HG03139 (cell line): ENCODE measurements around the gene ZNF573.

ENCODE experiments used
- ATAC-seq: cut with Tn5 transposase; IDR thresholded peaks from one replicate; pipeline ENCODE4 v1.9.1; 2021; ENCODE audit not compliant: unreplicated experiment

ZNF573 gene

DNA sequence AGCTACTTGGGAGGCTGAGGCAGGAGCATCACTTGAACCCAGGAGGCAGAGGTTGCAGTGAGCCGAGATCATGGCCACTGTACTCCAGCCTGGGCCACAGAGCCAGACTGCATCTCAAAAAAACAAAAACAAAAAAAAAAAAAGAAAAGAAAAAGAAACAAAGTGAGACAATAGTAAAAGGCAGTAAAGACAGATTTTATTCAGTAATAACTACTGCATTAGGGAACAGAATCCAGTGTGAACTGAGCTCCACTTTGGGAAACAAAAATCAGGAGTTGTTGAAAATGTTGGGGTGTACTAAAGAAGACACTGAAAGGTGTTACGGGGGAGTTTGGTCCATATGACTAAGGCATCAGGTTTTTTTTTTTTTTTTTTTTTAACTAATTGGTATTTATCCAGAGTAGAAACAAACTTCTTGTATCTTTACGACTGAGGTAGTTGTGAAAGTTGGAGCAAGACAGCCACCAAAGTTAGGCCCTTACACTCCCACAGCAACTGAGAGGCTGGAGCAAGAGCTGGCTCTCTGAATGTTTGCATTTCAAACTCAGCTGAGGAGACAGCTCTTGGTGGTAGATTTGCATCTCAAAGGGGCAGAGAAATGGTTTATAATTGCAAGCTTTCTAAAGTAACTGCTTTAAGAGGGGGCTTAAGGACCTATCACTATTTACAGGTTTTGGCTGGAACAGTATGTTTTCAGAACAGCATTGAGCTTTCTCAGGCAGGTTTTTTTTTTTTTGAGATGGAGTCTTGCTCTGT, 84.1 kb downstream of the ZNF573 start:
- no peak for ATAC-seq

DNA sequence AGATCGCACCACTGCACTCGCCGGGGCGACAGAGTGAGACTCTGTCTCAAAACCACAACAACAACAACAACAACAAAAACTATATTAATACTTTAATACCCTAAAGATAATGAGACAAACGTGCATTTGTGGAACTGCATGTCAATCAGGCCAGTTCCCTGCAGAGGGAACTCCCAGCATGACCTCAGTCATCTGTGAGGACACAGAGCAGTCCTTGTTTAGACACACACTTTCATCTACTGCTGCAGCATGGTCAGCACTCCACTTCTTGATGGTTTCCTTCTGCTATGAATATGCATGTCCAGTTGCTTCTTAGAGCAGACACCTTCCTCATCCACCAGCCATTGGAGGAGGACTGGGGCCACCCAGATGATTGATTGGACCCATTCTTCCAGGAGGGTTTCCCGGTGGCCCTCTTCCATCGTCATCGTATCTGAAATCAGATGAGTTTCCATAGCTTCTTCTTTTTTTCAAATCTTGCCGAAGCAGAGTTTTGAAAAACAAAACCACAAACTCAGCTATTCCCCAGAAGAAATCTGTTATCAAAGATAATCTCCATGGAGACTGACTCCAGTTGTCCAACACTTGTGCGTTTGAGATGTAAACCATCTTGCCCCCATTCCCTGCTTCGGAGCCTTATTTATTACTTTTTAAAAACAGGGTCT, 86.3 kb downstream of the ZNF573 start:
- ATAC-seq: no peak

DNA sequence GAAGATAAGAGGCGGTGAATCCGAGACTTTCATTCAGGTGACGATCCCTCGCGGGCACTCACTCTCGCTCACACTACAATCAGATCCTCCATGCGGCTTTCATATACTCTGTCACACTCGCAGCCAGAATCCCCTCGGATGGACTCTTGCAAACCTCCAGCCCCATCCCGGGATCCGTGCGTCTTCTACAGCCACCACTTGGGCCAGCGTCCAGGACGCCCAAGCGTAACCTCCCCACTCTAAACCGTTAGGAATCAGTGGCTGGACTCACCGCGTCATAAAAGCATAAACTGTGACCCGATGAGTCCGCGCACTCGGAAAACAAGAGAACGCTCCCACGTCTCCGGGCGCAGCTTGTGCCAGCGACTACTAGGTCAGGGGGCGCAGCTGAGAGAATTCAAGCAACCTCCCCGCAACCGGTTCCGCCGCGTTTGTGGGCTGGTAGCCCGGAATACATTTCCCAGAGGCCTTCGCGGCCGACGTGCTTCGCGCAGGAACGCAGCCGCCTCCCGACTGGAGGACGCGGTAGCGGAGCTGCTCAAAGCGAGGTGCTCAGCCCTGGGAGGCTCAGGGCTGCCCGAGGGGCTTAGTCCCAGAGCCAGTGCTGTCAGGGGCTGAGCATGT, 87.4 kb downstream of the ZNF573 start:
- no peak for ATAC-seq
